Neural progenitor cell (in vitro differentiated cells): Measurements from ENCODE around the gene STX16.

Experiments used
- CTCF ChIP-seq: fragments of 200-600 bp; sonication (generic); IDR thresholded peaks from 2 replicates; pipeline ENCODE4 v1.5.1; 2017; ENCODE audit warnings: antibody characterized with exemption, mild to moderate bottlenecking
- EZH2 ChIP-seq: fragments of 200-600 bp; sonication (generic); IDR thresholded peaks from 2 replicates; pipeline ENCODE4 v1.6.1; 2017; ENCODE audit warnings: antibody characterized with exemption, mild to moderate bottlenecking, moderate library complexity

- no peak for TF ChIP-seq CTCF
- no peak for TF ChIP-seq EZH2
These were observed 19.0 kb downstream of the STX16 start for GRCh38 chr20:58670102-58670501.
